ENCODE data around the gene BOK. TPM values are rescaled to one million over a fixed set of nuclear protein-coding genes. Genes with fewer than 3 reads are reported as not detected.

BOK gene, protein sequence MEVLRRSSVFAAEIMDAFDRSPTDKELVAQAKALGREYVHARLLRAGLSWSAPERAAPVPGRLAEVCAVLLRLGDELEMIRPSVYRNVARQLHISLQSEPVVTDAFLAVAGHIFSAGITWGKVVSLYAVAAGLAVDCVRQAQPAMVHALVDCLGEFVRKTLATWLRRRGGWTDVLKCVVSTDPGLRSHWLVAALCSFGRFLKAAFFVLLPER
- 0.39 TPM for total RNA-seq (2013)
- polyA plus RNA-seq: under 1 TPM in 1 of 3 donors, not detected in 2; 0.05 TPM
- polyA minus RNA-seq: not detected in 2 replicates
- 0 to 1.2 (median 0.07) reads per million in 11 experiments for total RNA-seq

DNA sequence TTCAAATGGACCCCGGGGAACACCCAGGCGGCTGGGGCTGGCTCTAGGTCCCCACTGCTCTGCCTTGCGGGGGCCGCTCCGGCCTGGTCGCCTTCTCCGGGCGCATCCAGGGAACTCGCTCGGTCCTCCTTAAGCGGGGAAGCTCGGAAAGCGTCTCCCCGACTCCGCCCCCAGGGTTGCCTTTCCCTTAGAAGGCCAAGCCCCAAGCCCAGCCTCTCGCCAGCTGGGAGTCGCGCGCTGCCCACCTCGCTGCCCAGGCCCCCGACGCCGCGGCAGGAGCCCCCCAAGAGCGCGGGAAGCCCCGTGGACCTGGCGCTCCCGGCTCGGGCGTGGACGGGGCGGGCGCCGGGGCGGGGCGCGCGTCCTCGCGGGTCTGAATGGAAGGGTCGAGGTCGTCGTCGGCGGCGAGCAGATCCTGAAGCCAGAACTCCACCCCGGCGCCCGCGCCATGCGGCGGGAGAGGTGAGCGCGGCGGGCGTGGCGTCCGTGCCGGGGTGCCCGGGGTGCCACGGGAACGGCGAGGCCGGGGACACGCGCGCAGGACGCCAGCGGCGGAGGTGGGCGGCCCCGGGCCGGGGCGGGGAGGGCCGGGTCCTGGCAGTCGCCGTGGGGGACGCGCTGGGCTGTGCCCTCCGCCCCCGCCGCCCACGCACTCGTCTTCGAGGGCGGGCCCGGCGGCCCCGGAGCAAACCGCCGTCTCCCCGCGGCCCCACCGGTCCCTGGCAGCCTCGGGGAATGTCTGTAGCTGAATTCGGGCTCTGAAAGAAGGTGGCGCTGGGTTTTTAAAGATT lies at the start of gene BOK:
Gene BOK, plus strand, starts transcription at position 214 of the 791 bp plus-strand sequence. CDS start 739 bp downstream, outside the sequence.
- 3% methylated on average over 98 of the region's 98 CpGs for WGBS (ENCODE audit: insufficient coverage)
- peaks cover 0 to 9% of the 10 kb centered on the region in 2 donors for H3K36me3 Mint-ChIP-seq
- Histone ChIP-seq H3K27me3 (ENCODE audit: control insufficient read depth in 2 of 2, insufficient read depth in 2 of 2, low read length in 2 of 2) (peaks cover 19 to 45% of the 10 kb centered on the region in 2 donors), H2AFZ (ENCODE audit: insufficient read depth, low read depth, low read length, poor library complexity, severe bottlenecking) (peak within 1 kb of the TSS; percentile 41), H3K9ac (ENCODE audit: insufficient read depth, low read length, poor library complexity, severe bottlenecking) (no peak within 1 kb of the TSS), H3K9me3 (replicated peaks in 1 of 2; ENCODE audit: control insufficient read depth in 1 of 2, insufficient read depth in 1 of 2, low read length in 2 of 2) (peaks cover 12 to 24% of the 10 kb centered on the region in 2 donors), H3K79me2 (ENCODE audit: insufficient read depth, low read length) (no peaks in the 10 kb centered on the region), H3K4me2 (replicated peaks; ENCODE audit: extremely low read depth, low read length, poor library complexity, severe bottlenecking) (peak within 1 kb of the TSS; percentile 57), H3K4me3 (replicated peaks in 1 of 3; ENCODE audit: low read depth in 2 of 3, low read length in 3 of 3) (peak within 1 kb of the TSS in 1 of 3 experiments; percentile 47), H3K36me3 (replicated peaks in 1 of 2; ENCODE audit: control insufficient read depth in 1 of 2, insufficient read depth in 2 of 2, low read length in 2 of 2) (no peaks in the 10 kb centered on the region), H3K4me1 (ENCODE audit: control insufficient read depth in 1 of 2, insufficient read depth in 2 of 2, low read length in 2 of 2) (peaks cover 0 to 13% of the 10 kb centered on the region in 2 donors), H4K20me1 (ENCODE audit: insufficient read depth, low read length) (no peaks in the 10 kb centered on the region), H3K27ac (ENCODE audit: low read depth in 1 of 2, low read length in 2 of 2) (no peak within 1 kb of the TSS)
- intact Hi-C loops (cut with micrococcal nuclease): no loop called here
- peak within 1 kb of the TSS in 1 of 7 donors; percentile 64 for H3K27ac Mint-ChIP-seq
- peaks cover 10 to 30% (median 28%) of the 10 kb centered on the region in 7 donors for H3K9me3 Mint-ChIP-seq
- DNase-seq: no peak
- peaks cover 44 to 67% (median 54%) of the 10 kb centered on the region in 3 donors for H3K27me3 Mint-ChIP-seq (ENCODE audit: low read depth in 3 of 3)
- peaks cover 3% of the 10 kb centered on the region for H3K4me1 Mint-ChIP-seq
- TF ChIP-seq, protein P1, sequence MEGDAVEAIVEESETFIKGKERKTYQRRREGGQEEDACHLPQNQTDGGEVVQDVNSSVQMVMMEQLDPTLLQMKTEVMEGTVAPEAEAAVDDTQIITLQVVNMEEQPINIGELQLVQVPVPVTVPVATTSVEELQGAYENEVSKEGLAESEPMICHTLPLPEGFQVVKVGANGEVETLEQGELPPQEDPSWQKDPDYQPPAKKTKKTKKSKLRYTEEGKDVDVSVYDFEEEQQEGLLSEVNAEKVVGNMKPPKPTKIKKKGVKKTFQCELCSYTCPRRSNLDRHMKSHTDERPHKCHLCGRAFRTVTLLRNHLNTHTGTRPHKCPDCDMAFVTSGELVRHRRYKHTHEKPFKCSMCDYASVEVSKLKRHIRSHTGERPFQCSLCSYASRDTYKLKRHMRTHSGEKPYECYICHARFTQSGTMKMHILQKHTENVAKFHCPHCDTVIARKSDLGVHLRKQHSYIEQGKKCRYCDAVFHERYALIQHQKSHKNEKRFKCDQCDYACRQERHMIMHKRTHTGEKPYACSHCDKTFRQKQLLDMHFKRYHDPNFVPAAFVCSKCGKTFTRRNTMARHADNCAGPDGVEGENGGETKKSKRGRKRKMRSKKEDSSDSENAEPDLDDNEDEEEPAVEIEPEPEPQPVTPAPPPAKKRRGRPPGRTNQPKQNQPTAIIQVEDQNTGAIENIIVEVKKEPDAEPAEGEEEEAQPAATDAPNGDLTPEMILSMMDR (IDR thresholded peaks at IDR 0.05): no peak
- H3K4me3 Mint-ChIP-seq: peak within 1 kb of the TSS; percentile 22 to 80

DNA sequence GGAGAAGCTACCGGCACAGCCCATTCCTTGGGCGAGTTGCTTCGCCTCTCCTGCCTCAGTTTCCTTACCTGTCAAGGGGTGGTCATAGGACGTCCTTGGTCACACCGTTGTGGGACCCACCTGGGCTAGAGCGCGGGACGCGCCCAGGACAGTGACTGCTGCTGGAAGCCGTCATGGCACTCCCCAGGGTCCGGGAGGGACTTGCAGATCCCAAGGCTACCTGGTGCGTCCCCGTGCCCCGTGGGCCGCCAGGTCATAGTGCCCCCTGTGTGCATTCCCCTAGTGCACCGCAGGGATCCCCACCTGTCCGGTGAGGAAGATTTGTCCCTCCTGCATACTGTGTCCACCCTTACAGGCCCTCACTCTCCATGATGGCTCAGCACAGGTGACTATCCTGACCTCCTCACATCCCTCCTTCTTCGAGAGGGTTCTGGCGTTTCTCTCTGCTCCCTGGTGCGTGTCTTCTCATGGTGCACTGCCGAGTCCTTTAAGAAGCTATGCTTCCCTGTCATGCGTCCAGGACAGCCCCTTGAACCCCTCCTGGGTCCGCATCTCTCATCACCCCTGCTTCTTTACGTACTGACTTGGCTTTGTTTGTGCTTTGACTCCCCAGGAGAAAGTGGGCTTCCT lies 49.3 kb upstream of the BOK start:
- H3K27me3 ChIP-seq (ENCODE audit: control insufficient read depth in 2 of 2, insufficient read depth in 2 of 2, low read length in 2 of 2): peaks cover 0 to 20% of the 10 kb centered on the region in 2 donors
- peaks cover 34% of the 10 kb centered on the region for H4K20me1 ChIP-seq (ENCODE audit: insufficient read depth, low read length)
- Mint-ChIP-seq H3K4me3 (peak overlapping the region; percentile 74 to 76), H3K36me3 (peaks cover 3 to 20% of the 10 kb centered on the region in 2 donors), H3K27ac (peak overlapping the region in 3 of 7 donors; percentile 20 to 86 (median 36)), H3K9me3 (peaks cover 0 to 4% (median 0%) of the 10 kb centered on the region in 7 donors), H3K4me1 (peaks cover 23% of the 10 kb centered on the region), H3K27me3 (ENCODE audit: low read depth in 3 of 3) (peaks cover 27 to 38% (median 32%) of the 10 kb centered on the region in 3 donors)
- 32% methylated on average over 22 of the region's 24 CpGs for WGBS (ENCODE audit: insufficient coverage)
- H3K36me3 ChIP-seq (replicated peaks in 1 of 2; ENCODE audit: control insufficient read depth in 1 of 2, insufficient read depth in 2 of 2, low read length in 2 of 2): no peaks in the 10 kb centered on the region
- peak overlapping the region; percentile 66 for H3K9ac ChIP-seq (ENCODE audit: insufficient read depth, low read length, poor library complexity, severe bottlenecking)
- H3K27ac ChIP-seq (ENCODE audit: low read depth in 1 of 2, low read length in 2 of 2): peak overlapping the region in 1 of 2 donors; percentile 65
- peak overlapping the region; percentile 96 for H2AFZ ChIP-seq (ENCODE audit: insufficient read depth, low read depth, low read length, poor library complexity, severe bottlenecking)
- TF ChIP-seq, protein P1 (IDR thresholded peaks at IDR 0.05): no peak
- intact Hi-C loops (cut with micrococcal nuclease): loop anchor here (2.0 to 5.0 kb wide), 5 partner anchors 108 to 358 kb away; partner anchors contain the start of genes ATG4B (in 1 of the 2), DTYMK (in 1 of the 2), FARP2 (in 1 of the 2) and PPP1R7 (in 1 of the 2)
- DNase-seq: no peak
- no peaks in the 10 kb centered on the region for H3K9me3 ChIP-seq (replicated peaks in 1 of 2; ENCODE audit: control insufficient read depth in 1 of 2, insufficient read depth in 1 of 2, low read length in 2 of 2)
- H3K4me3 ChIP-seq (replicated peaks in 1 of 3; ENCODE audit: low read depth in 2 of 3, low read length in 3 of 3): peak overlapping the region; percentile 18 to 87 (median 51)
- H3K79me2 ChIP-seq (ENCODE audit: insufficient read depth, low read length): peaks cover 19% of the 10 kb centered on the region
- peak overlapping the region; percentile 94 for H3K4me2 ChIP-seq (replicated peaks; ENCODE audit: extremely low read depth, low read length, poor library complexity, severe bottlenecking)
- peaks cover 17 to 19% of the 10 kb centered on the region in 2 donors for H3K4me1 ChIP-seq (ENCODE audit: control insufficient read depth in 1 of 2, insufficient read depth in 2 of 2, low read length in 2 of 2)
